SU-DHL-6 (cell line): ENCODE data around the gene CCDC13.

ENCODE experiments used
- H2AFZ ChIP-seq: fragments of 200-600 bp; sonication (generic); 2 replicates; pipeline ENCODE4 v1.6.1; 2014; ENCODE audit warnings: low read depth, mild to moderate bottlenecking, moderate library complexity, mixed read lengths, antibody characterized with exemption, low read length; ENCODE audit not compliant: severe bottlenecking
- H3F3A ChIP-seq: fragments of 200-600 bp; shearing (Covaris generic); 2 replicates; pipeline ENCODE4 v1.6.0; 2016; ENCODE audit warnings: antibody characterized with exemption, mild to moderate bottlenecking; ENCODE audit not compliant: insufficient read depth
- H3K27ac ChIP-seq: fragments of 200-600 bp; sonication (generic); 2 replicates; pipeline ENCODE4 v1.5.1; 2016; ENCODE audit warnings: low read depth, mild to moderate bottlenecking, low read length, moderate library complexity, mixed read lengths
- H3K27me3 ChIP-seq: fragments of 200-600 bp; sonication (generic), shearing (Covaris generic); 2 replicates; pipeline ENCODE4 v1.6.0; 2014; ENCODE audit warnings: mild to moderate bottlenecking, low read length
- H3K36me3 ChIP-seq: fragments of 200-600 bp; sonication (generic); 2 replicates; pipeline ENCODE4 v1.6.1; 2014; ENCODE audit warnings: mild to moderate bottlenecking, low read length, mixed read lengths
- H3K4me2 ChIP-seq: fragments of 300-600, 200-600 bp; shearing (Covaris generic), sonication (generic); 2 replicates; pipeline ENCODE4 v1.6.0; 2014; ENCODE audit warnings: low read length, low read depth, mild to moderate bottlenecking; ENCODE audit not compliant: poor library complexity, severe bottlenecking
- H3K4me3 ChIP-seq: fragments of 200-600 bp; sonication (generic); 2 replicates; pipeline ENCODE4 v1.5.1; 2014; ENCODE audit warnings: antibody characterized with exemption, low read length, mild to moderate bottlenecking, mixed read lengths; ENCODE audit not compliant: insufficient read depth, poor library complexity, severe bottlenecking
- H3K79me2 ChIP-seq: fragments of 200-600 bp; sonication (generic); 2 replicates; pipeline ENCODE4 v1.6.1; 2014; ENCODE audit warnings: mild to moderate bottlenecking, low read length, moderate library complexity; ENCODE audit not compliant: insufficient read depth
- H3K9ac ChIP-seq: fragments of 200-600 bp; sonication (generic); 2 replicates; pipeline ENCODE4 v1.7.0; 2014; ENCODE audit warnings: mild to moderate bottlenecking, low read length
- H3K9me2 ChIP-seq: fragments of 200-600 bp; sonication (generic); replicated peaks from 2 replicates; pipeline ENCODE4 v1.6.1; 2014; ENCODE audit warnings: low read length; ENCODE audit not compliant: insufficient read depth
- H3K9me3 ChIP-seq: fragments of 200-600 bp; sonication (generic); 2 replicates; pipeline ENCODE4 v1.6.1; 2014; ENCODE audit warnings: low read length, mixed read lengths; ENCODE audit not compliant: insufficient read depth
- H4K20me1 ChIP-seq: fragments of 200-600 bp; sonication (generic); 2 replicates; pipeline ENCODE4 v1.6.1; 2014; ENCODE audit warnings: low read depth, mild to moderate bottlenecking, antibody characterized with exemption, low read length, moderate library complexity, mixed read lengths
- CTCF ChIP-seq: fragments of 200-600 bp; sonication (generic); IDR thresholded peaks from one replicate; pipeline ENCODE4 v1.5.1; 2017; ENCODE audit warnings: antibody characterized with exemption, mild to moderate bottlenecking, low read length, moderate library complexity; ENCODE audit not compliant: insufficient read depth, poor library complexity, severe bottlenecking
- EZH2phosphoT487 ChIP-seq: fragments of 200-600 bp; sonication (generic), shearing (Covaris generic); conservative IDR thresholded peaks from 2 replicates; pipeline ENCODE4 v1.6.1; 2018; ENCODE audit warnings: mild to moderate bottlenecking, antibody characterized with exemption, low read length, moderate library complexity, mixed read lengths

Gene CCDC13

GRCh38 chr3:42762046-42762724, 10.9 kb downstream of the CCDC13 start:
- no peaks in the 10 kb centered on the region for H3K79me2 ChIP-seq
- H3K9ac ChIP-seq = no peak overlapping the region
- no peaks in the 10 kb centered on the region for H3K36me3 ChIP-seq
- TF ChIP-seq CTCF (no peak), EZH2phosphoT487 (no peak)
- H4K20me1 ChIP-seq = no peaks in the 10 kb centered on the region
- H3F3A ChIP-seq = no peaks in the 10 kb centered on the region
- no peak overlapping the region for H2AFZ ChIP-seq
- no peaks in the 10 kb centered on the region for H3K9me3 ChIP-seq
- H3K27me3 ChIP-seq = no peaks in the 10 kb centered on the region
- H3K9me2 ChIP-seq = no peaks in the 10 kb centered on the region
- H3K4me3 ChIP-seq = no peak overlapping the region
- H3K27ac ChIP-seq = no peak overlapping the region
- H3K4me2 ChIP-seq = no peak overlapping the region

- Histone ChIP-seq H3K4me3 (no peak overlapping the region), H4K20me1 (no peaks in the 10 kb centered on the region), H3K36me3 (no peaks in the 10 kb centered on the region), H3K9me2 (no peaks in the 10 kb centered on the region), H3F3A (no peaks in the 10 kb centered on the region), H3K27me3 (peaks cover 3% of the 10 kb centered on the region; the same call in 1 of the 2 replicates), H3K9ac (no peak overlapping the region), H3K9me3 (no peaks in the 10 kb centered on the region), H3K4me2 (no peak overlapping the region), H3K27ac (no peak overlapping the region), H2AFZ (no peak overlapping the region), H3K79me2 (no peaks in the 10 kb centered on the region)
- TF ChIP-seq EZH2phosphoT487 (no peak), CTCF (no peak)
Observed at GRCh38 chr3:42758126-42758525, 14.9 kb downstream of the CCDC13 start.

- TF ChIP-seq EZH2phosphoT487 (no peak), CTCF (no peak)
- Histone ChIP-seq H3K9me3 (no peaks in the 10 kb centered on the region), H3F3A (no peaks in the 10 kb centered on the region), H3K27ac (no peak overlapping the region), H3K4me2 (no peak overlapping the region), H3K79me2 (no peaks in the 10 kb centered on the region), H3K9ac (no peak overlapping the region), H3K9me2 (no peaks in the 10 kb centered on the region), H4K20me1 (no peaks in the 10 kb centered on the region), H2AFZ (no peak overlapping the region), H3K27me3 (peaks cover 3% of the 10 kb centered on the region; the same call in 1 of the 2 replicates), H3K36me3 (no peaks in the 10 kb centered on the region), H3K4me3 (no peak overlapping the region)
Observed at GRCh38 chr3:42756681-42757213, 16.3 kb downstream of the CCDC13 start.
